ENCODE data around the gene TBC1D10B. TPM values are rescaled to one million over a fixed set of nuclear protein-coding genes. Genes with fewer than 3 reads are reported as not detected.
"Not testable (repeated sequence)": the region's sequence is repeated elsewhere in the genome, so short reads cannot be mapped to it uniquely, and the experiment has no call there.

Gene TBC1D10B
- total and polyA plus RNA-seq, 2 of the 8 experiments (the other 6 are each of a cell fraction or from before 2014, with no cell fraction given) = 15.4 to 28.6 TPM

DNA sequence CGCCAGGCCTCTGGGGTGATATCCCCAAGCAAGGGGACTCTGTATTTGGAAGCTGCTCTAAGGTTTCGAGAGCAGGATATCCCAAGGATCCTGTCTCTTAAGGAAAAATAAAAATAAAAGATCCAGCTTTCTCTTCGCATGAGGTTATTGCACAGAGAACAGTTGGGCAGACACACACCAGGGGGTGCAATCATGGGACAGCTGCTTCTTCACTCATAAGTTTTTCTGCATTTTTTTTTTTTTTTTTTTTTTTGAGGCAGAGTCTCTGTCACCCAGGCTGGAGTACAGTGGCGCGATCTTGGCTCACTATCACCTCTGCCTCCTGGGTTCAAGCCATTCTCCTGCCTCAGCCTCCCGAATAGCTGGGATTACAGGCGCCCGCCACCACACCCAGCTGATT, 28.3 kb downstream of the TBC1D10B start:
- H3K23me2 ChIP-seq (ENCODE audit: low read depth, low read length); H3K23ac ChIP-seq (ENCODE audit: insufficient read length); H3K79me2 ChIP-seq (ENCODE audit: control insufficient read depth in 1 of 2, insufficient read depth in 2 of 2, low read length in 2 of 2); H4K20me1 ChIP-seq (replicated peaks in 1 of 2; ENCODE audit: control insufficient read depth in 1 of 2, insufficient read depth in 2 of 2, low read length in 2 of 2); H3K79me1 ChIP-seq (ENCODE audit: low read depth, low read length); H4K8ac ChIP-seq (ENCODE audit: extremely low read depth, insufficient read depth, low read length); FAIRE-seq; H3K27me3 ChIP-seq (replicated peaks in 1 of 4; ENCODE audit: control insufficient read depth in 3 of 4, extremely low read depth in 1 of 4, insufficient read depth in 3 of 4, low read length in 3 of 4); H3K36me3 ChIP-seq (ENCODE audit: control insufficient read depth in 2 of 4, insufficient read depth in 4 of 4, low read length in 3 of 4); H2AK5ac ChIP-seq (ENCODE audit: low read depth, low read length); H3K9ac ChIP-seq (replicated peaks in 1 of 4; ENCODE audit: extremely low read depth in 1 of 4, low read depth in 3 of 4, low read length in 3 of 4); H4K91ac ChIP-seq (replicated peaks; ENCODE audit: insufficient read length, low read length); DNase-seq (ENCODE audit: low read depth in 1 of 2, low spot score in 2 of 2); H2BK15ac ChIP-seq (ENCODE audit: low read length); H3K27ac ChIP-seq (ENCODE audit: low read depth, low read length); H2BK5ac ChIP-seq (ENCODE audit: low read depth, low read length); H2BK120ac ChIP-seq (replicated peaks; ENCODE audit: low read depth, low read length); H2BK12ac ChIP-seq (ENCODE audit: low read depth, low read length); H3K4me3 ChIP-seq (ENCODE audit: extremely low read depth in 1 of 4, insufficient read depth in 2 of 4, low read depth in 3 of 4, low read length in 4 of 4); H3K14ac ChIP-seq (ENCODE audit: insufficient read length); H3K4ac ChIP-seq (replicated peaks; ENCODE audit: insufficient read length, low read depth, low read length); H3K4me2 ChIP-seq (ENCODE audit: insufficient read depth in 1 of 2, low read depth in 2 of 2, low read length in 2 of 2); H3K9me3 ChIP-seq (ENCODE audit: insufficient read depth in 2 of 2, low read depth in 1 of 2, low read length in 1 of 2); H3K4me1 ChIP-seq (replicated peaks in 1 of 4; ENCODE audit: control insufficient read depth in 3 of 4, insufficient read depth in 4 of 4, low read length in 3 of 4); H3K18ac ChIP-seq (ENCODE audit: extremely low read depth, low read length); H2AFZ ChIP-seq (ENCODE audit: low read length); H3K56ac ChIP-seq (replicated peaks; ENCODE audit: insufficient read length, low read depth, low read length); H2BK20ac ChIP-seq (ENCODE audit: low read length); H4K5ac ChIP-seq (ENCODE audit: insufficient read length, low read depth, low read length): not testable (repeated sequence)
- CTCF ChIA-PET (ENCODE audit: partially characterized antibody) = interaction anchor here (0.6 to 1.1 kb wide), 2 partner anchors 107 to 177 kb away, joined by 3 to 5 read pairs; no protein-coding TSS in a partner anchor
- 87% methylated on average over 8 of the region's 8 CpGs; no CpG with 5 or more reads in 1 of the 2 experiments for WGBS, 2 experiments (ENCODE audit: extremely low coverage in 1 of 2, insufficient coverage in 1 of 2, insufficient read length in 1 of 2, insufficient replicate concordance in 2 of 2, low coverage in 1 of 2, low lambda C conversion rate in 2 of 2, missing lambda C conversion rate in 1 of 2)
- POLR2A ChIA-PET (ENCODE audit: partially characterized antibody) = interaction anchor here (0.8 to 1.4 kb wide), 4 partner anchors 8 to 13 kb away, joined by 4 read pairs; partner anchors contain the start of gene CD2BP2
